SK-N-SH (cell line): ENCODE data around the gene IL6ST. TPM values are rescaled to one million over a fixed set of nuclear protein-coding genes. Genes with fewer than 3 reads are reported as not detected.

Experiments
- CTCF ChIA-PET: fragments of 300-600, 350-600 bp; formaldehyde crosslinking; extraction: SDS; loops from one replicate; lab custom pipeline; 2021; lab: Yijun Ruan, JAX
- POLR2A ChIA-PET: fragments of 350-600 bp; sonication (Branson Sonifier 250); formaldehyde crosslinking; extraction: SDS; loops from one replicate; lab custom pipeline; 2020; ENCODE audit warnings: antibody characterized with exemption, inconsistent platforms; lab: Yijun Ruan, JAX
- DNase-seq: peaks from one replicate; pipeline ENCODE4 v3.0.0; 2012
- H2AFZ ChIP-seq: fragments of 200-600 bp; sonication (generic); 2 replicates; pipeline ENCODE4 v1.8.1; 2016; ENCODE audit warnings: antibody characterized with exemption, mild to moderate bottlenecking, low read depth
- H3F3A ChIP-seq: fragments of 200-600 bp; sonication (generic); replicated peaks from 2 replicates; pipeline ENCODE3; 2016; ENCODE audit warnings: antibody characterized with exemption, mild to moderate bottlenecking; ENCODE audit not compliant: insufficient read depth
- H3K27ac ChIP-seq, 2 experiments: fragments of 200-500 bp in 1 of 2; fragments of 200-600 bp in 1 of 2; sonication (Bioruptor generic) in 1 of 2; sonication (generic), shearing (Covaris generic) in 1 of 2; 2 replicates each; pipeline versions ENCODE4 v1.5.1 to v1.6.1; 2014 to 2016; ENCODE audit warnings: low read depth in 2 of 2, inconsistent platforms in 1 of 2, low read length in 1 of 2, mild to moderate bottlenecking in 1 of 2, mixed read lengths in 1 of 2
- H3K27me3 ChIP-seq: fragments of 200-600 bp; sonication (generic), shearing (Covaris generic); 2 replicates; pipeline ENCODE4 v1.6.1; 2016; ENCODE audit warnings: mixed run types; ENCODE audit not compliant: insufficient read depth
- H3K36me3 ChIP-seq, 2 experiments: fragments of 200-500 bp in 1 of 2; fragments of 200-600 bp in 1 of 2; sonication (Bioruptor generic) in 1 of 2; sonication (generic) in 1 of 2; replicated peaks in 1 of 2; 2 replicates each; pipeline versions ENCODE3 to v1.5.1; 2014 to 2016; ENCODE audit warnings: low read length in 1 of 2, mild to moderate bottlenecking in 1 of 2; ENCODE audit not compliant: insufficient read depth in 2 of 2, control insufficient read depth in 1 of 2
- H3K4me1 ChIP-seq, 2 experiments: fragments of 200-500 bp in 1 of 2; fragments of 200-600 bp in 1 of 2; sonication (Bioruptor generic) in 1 of 2; sonication (generic), shearing (Covaris generic) in 1 of 2; 2 replicates each; pipeline versions ENCODE4 v1.5.1 to v1.6.1; 2014 to 2016; ENCODE audit warnings: low read depth in 1 of 2, low read length in 1 of 2, mixed run types in 1 of 2; ENCODE audit not compliant: insufficient read depth in 2 of 2, control insufficient read depth in 1 of 2
- H3K4me2 ChIP-seq: fragments of 200-600 bp; sonication (generic), shearing (Covaris generic); 2 replicates; pipeline ENCODE4 v1.6.1; 2017; ENCODE audit warnings: mixed run types
- H3K4me3 ChIP-seq, 2 experiments: fragments of 200-500 bp in 1 of 2; fragments of 200-600 bp in 1 of 2; sonication (Bioruptor generic) in 1 of 2; sonication (generic), shearing (Covaris generic) in 1 of 2; 2 replicates each; pipeline versions ENCODE4 v1.5.1 to v1.8.1; 2014 to 2016; ENCODE audit warnings: low read depth in 2 of 2, inconsistent platforms in 1 of 2, low read length in 1 of 2, mild to moderate bottlenecking in 1 of 2, mixed read lengths in 1 of 2, moderate library complexity in 1 of 2
- H3K79me2 ChIP-seq: fragments of 200-600 bp; sonication (generic); 2 replicates; pipeline ENCODE4 v1.8.1; 2017; ENCODE audit warnings: mild to moderate bottlenecking; ENCODE audit not compliant: insufficient read depth
- H3K9ac ChIP-seq: fragments of 200-600 bp; sonication (generic); 2 replicates; pipeline ENCODE4 v1.6.1; 2017; ENCODE audit warnings: mixed run types
- H3K9me2 ChIP-seq: fragments of 200-600 bp; sonication (generic); 2 replicates; pipeline ENCODE4 v1.6.1; 2017; ENCODE audit warnings: mixed run types
- H3K9me3 ChIP-seq: fragments of 200-600 bp; sonication (generic); 2 replicates; pipeline ENCODE4 v1.6.1; 2017; ENCODE audit warnings: mixed run types, mild to moderate bottlenecking, moderate library complexity
- H4K20me1 ChIP-seq: fragments of 200-600 bp; sonication (generic); 2 replicates; pipeline ENCODE4 v1.6.1; 2017; ENCODE audit warnings: mild to moderate bottlenecking, mixed run types; ENCODE audit not compliant: insufficient read depth
- EP300 ChIP-seq, 2 experiments: IDR thresholded peaks; 2 replicates each; pipeline versions ENCODE4 v1.4.0 to v1.6.1; 2012; ENCODE audit warnings: borderline replicate concordance in 1 of 2, low read depth in 1 of 2, low read length in 1 of 2
- EZH2phosphoT487 ChIP-seq: fragments of 200-600 bp; sonication (generic); IDR thresholded peaks from 2 replicates; pipeline ENCODE4 v1.6.1; 2017; ENCODE audit warnings: low read depth, mixed run types, mild to moderate bottlenecking, antibody characterized with exemption, moderate library complexity, borderline replicate concordance
- FOXM1 ChIP-seq: IDR thresholded peaks from 2 replicates; pipeline ENCODE4 v1.4.0; 2012; ENCODE audit warnings: low read depth, mild to moderate bottlenecking
- GATA2 ChIP-seq: sonication (generic); formaldehyde crosslinking; IDR thresholded peaks from 2 replicates; pipeline ENCODE4 v1.5.0; 2020; ENCODE audit warnings: mild to moderate bottlenecking, missing genetic modification reagents
- MEF2A ChIP-seq: IDR thresholded peaks from 2 replicates; pipeline ENCODE4 v1.4.0; 2012; ENCODE audit warnings: low read depth, borderline replicate concordance
- MXI1 ChIP-seq: IDR thresholded peaks from 2 replicates; pipeline ENCODE4 v1.6.1; 2012; ENCODE audit warnings: mild to moderate bottlenecking, low read depth, low read length, improper control_type of control experiment
- POLR2AphosphoS5 ChIP-seq: IDR thresholded peaks from 2 replicates; pipeline ENCODE4 v1.6.1; 2012; ENCODE audit warnings: low read depth, low read length
- RCOR1 ChIP-seq: fragments of 150-350 bp; IDR thresholded peaks from 2 replicates; pipeline ENCODE4 v1.6.1; 2017; ENCODE audit warnings: antibody characterized with exemption, low read length
- RFX5 ChIP-seq: IDR thresholded peaks from 2 replicates; pipeline ENCODE4 v1.6.1; 2012; ENCODE audit warnings: mild to moderate bottlenecking, improper control_type of control experiment, low read length
- RXRA ChIP-seq: IDR thresholded peaks from 2 replicates; pipeline ENCODE4 v1.4.0; 2012; ENCODE audit warnings: low read depth, mild to moderate bottlenecking, borderline replicate concordance
- SIN3A ChIP-seq: IDR thresholded peaks from 2 replicates; pipeline ENCODE4 v1.6.1; 2012; ENCODE audit warnings: low read depth, mild to moderate bottlenecking, low read length, moderate library complexity, borderline replicate concordance
- USF1 ChIP-seq: IDR thresholded peaks from 2 replicates; pipeline ENCODE4 v1.4.0; 2012; ENCODE audit warnings: low read depth, borderline replicate concordance
- USF2 ChIP-seq: fragments of 150-350 bp; IDR thresholded peaks from 2 replicates; pipeline ENCODE4 v1.6.1; 2017; ENCODE audit warnings: antibody characterized with exemption, low read length, low read depth, borderline replicate concordance
- YY1 ChIP-seq: IDR thresholded peaks from 2 replicates; pipeline ENCODE4 v1.4.0; 2012; ENCODE audit warnings: low read depth, mild to moderate bottlenecking
- WGBS: methylation state at CpG from one replicate; pipeline ENCODE4 v1.1.6; 2017; ENCODE audit warnings: low lambda C conversion rate; 5-methylcytosine and 5-hydroxymethylcytosine counted together
- polyA plus RNA-seq, 3 experiments: library from polyadenylated mRNA; depleted of rRNA; stranded (reverse); fragments of >200 nt; gene quantifications; 2 replicates each; pipeline ENCODE4 v1.2.3, GENCODE V29; 2012
- TF ChIP-seq, protein P1 (sequence below): IDR thresholded peaks from 2 replicates; pipeline ENCODE4 v1.4.0; 2012; ENCODE audit warnings: low read depth
- TF ChIP-seq, protein P2 (sequence below): fragments of 200-600 bp; sonication (generic); IDR thresholded peaks from 2 replicates; pipeline ENCODE4 v1.6.1; 2017; ENCODE audit warnings: antibody characterized with exemption, mild to moderate bottlenecking, moderate library complexity

IL6ST gene
- polyA plus RNA-seq, 1 of the 3 experiments (the other 2 are of a cell fraction), result 16.0 TPM

DNA sequence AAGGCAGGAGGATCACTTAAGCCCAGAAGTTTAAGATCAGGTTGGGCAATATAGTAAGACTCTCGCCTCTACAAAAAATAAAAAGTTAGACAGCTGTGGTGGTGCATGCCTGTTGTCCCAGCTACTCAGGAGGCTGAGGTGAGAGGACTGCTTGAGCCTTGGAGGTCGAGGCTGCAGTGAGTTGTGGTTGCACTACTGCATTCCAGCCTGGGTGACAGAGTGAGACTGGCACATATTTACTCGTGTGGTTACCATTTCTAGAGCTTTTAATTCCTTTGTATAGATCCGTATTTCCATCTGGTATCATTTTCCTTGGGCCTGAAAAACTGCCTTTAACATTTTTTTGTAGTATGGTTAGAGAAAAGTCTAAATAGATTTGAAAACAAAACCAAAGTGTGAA, 7.8 kb downstream of the IL6ST start:
- H3K4me3 ChIP-seq, result no peak overlapping the region
- CTCF ChIA-PET, result interaction anchor here (1.2 kb wide), 1 partner anchor 8 kb away, joined by 3 read pairs; the partner anchor contains the start of gene IL6ST
- H3K36me3 ChIP-seq, result peaks cover 6 to 15% of the 10 kb centered on the region in 2 experiments
- H3K9me3 ChIP-seq, result peaks cover 2% of the 10 kb centered on the region; the same call in 1 of the 2 replicates
- H2AFZ ChIP-seq, result no peak overlapping the region
- TF ChIP-seq, protein P1, sequence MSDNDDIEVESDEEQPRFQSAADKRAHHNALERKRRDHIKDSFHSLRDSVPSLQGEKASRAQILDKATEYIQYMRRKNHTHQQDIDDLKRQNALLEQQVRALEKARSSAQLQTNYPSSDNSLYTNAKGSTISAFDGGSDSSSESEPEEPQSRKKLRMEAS, result no peak
- no peak for TF ChIP-seq GATA2 (CRISPR knock-in tag)
- no peak for TF ChIP-seq EP300 (IDR thresholded peaks at IDR 0.05; ENCODE audit: borderline replicate concordance in 1 of 2, low read depth in 1 of 2, low read length in 1 of 2)
- no peak for TF ChIP-seq FOXM1
- TF ChIP-seq, all 33 proteins: peak for 0
- H4K20me1 ChIP-seq, result peaks cover 53% of the 10 kb centered on the region
- peaks cover 9% of the 10 kb centered on the region for H3F3A ChIP-seq
- no peaks in the 10 kb centered on the region for H3K9me2 ChIP-seq
- H3K79me2 ChIP-seq, result peaks cover 95% of the 10 kb centered on the region
- DNase-seq, result no peak
- H3K9ac ChIP-seq, result no peak overlapping the region
- H3K27me3 ChIP-seq, result no peaks in the 10 kb centered on the region
- H3K4me2 ChIP-seq, result no peak overlapping the region
- peaks cover 0 to 4% of the 10 kb centered on the region in 2 experiments; a peak in 2 of 4 replicates for H3K4me1 ChIP-seq
- 87% methylated on average over 4 of the region's 4 CpGs for WGBS
- POLR2A ChIA-PET, result no interaction called here
- no peak overlapping the region for H3K27ac ChIP-seq

DNA sequence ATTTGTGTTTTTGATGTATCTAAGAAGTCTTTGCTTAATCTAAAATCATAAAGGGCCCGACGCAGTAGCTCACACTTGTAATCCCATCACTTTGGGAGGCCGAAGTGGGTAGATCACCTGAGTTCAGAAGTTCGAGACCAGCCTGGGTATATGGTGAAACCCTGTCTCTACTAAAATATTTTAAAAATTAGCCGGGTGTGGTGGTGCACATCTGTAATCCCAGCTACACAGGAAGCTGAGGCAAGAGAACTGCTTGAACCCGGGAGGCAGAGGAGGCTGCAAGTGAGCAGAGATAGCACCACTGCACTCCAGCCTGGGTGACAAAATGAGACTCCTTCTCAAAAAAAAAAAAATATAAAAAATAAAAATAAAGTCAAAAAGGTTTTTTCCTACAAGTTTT, 9.6 kb downstream of the IL6ST start:
- Histone ChIP-seq H3K27ac (no peak overlapping the region), H3F3A (peaks cover 9% of the 10 kb centered on the region), H3K4me1 (no peaks in the 10 kb centered on the region; a peak in 2 of 4 replicates), H4K20me1 (peaks cover 36% of the 10 kb centered on the region), H3K36me3 (peaks cover 14 to 29% of the 10 kb centered on the region in 2 experiments), H3K27me3 (no peaks in the 10 kb centered on the region), H3K9ac (no peak overlapping the region), H3K4me2 (no peak overlapping the region), H2AFZ (no peak overlapping the region), H3K4me3 (no peak overlapping the region), H3K79me2 (peaks cover 91% of the 10 kb centered on the region), H3K9me3 (peaks cover 2% of the 10 kb centered on the region; the same call in 1 of the 2 replicates), H3K9me2 (no peaks in the 10 kb centered on the region)
- CTCF ChIA-PET, result interaction anchor here (0.9 to 1.0 kb wide), 2 partner anchors 33 to 49 kb away, joined by 3 to 4 read pairs; no protein-coding TSS in a partner anchor
- POLR2A ChIA-PET, result no interaction called here
- no peak for DNase-seq
- no peak for TF ChIP-seq USF2
- no peak for TF ChIP-seq SIN3A
- TF ChIP-seq RFX5, result no peak
- TF ChIP-seq MEF2A, result no peak
- TF ChIP-seq, protein P2, sequence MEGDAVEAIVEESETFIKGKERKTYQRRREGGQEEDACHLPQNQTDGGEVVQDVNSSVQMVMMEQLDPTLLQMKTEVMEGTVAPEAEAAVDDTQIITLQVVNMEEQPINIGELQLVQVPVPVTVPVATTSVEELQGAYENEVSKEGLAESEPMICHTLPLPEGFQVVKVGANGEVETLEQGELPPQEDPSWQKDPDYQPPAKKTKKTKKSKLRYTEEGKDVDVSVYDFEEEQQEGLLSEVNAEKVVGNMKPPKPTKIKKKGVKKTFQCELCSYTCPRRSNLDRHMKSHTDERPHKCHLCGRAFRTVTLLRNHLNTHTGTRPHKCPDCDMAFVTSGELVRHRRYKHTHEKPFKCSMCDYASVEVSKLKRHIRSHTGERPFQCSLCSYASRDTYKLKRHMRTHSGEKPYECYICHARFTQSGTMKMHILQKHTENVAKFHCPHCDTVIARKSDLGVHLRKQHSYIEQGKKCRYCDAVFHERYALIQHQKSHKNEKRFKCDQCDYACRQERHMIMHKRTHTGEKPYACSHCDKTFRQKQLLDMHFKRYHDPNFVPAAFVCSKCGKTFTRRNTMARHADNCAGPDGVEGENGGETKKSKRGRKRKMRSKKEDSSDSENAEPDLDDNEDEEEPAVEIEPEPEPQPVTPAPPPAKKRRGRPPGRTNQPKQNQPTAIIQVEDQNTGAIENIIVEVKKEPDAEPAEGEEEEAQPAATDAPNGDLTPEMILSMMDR, result no peak
- TF ChIP-seq POLR2AphosphoS5, result no peak
- no peak for TF ChIP-seq EZH2phosphoT487
- TF ChIP-seq RXRA, result no peak
- TF ChIP-seq FOXM1, result no peak
- no peak for TF ChIP-seq RCOR1
- TF ChIP-seq USF1, result no peak
- no peak for TF ChIP-seq MXI1
- no peak for TF ChIP-seq YY1
- 93% methylated on average over 6 of the region's 6 CpGs for WGBS
